NOMO-1 treated with DMSO at 0.1 percent for 48 hours (cell line): ENCODE data around the gene SSX2.
"Not testable (repeated sequence)": the region's sequence is repeated elsewhere in the genome, so short reads cannot be mapped to it uniquely, and the experiment has no call there.

Experiments
- DNase-seq: peaks from one replicate; lab custom pipeline; 2025; ENCODE audit not compliant: unreplicated experiment; lab: John Stamatoyannopoulos, UW

Gene SSX2, protein sequence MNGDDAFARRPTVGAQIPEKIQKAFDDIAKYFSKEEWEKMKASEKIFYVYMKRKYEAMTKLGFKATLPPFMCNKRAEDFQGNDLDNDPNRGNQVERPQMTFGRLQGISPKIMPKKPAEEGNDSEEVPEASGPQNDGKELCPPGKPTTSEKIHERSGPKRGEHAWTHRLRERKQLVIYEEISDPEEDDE

DNA sequence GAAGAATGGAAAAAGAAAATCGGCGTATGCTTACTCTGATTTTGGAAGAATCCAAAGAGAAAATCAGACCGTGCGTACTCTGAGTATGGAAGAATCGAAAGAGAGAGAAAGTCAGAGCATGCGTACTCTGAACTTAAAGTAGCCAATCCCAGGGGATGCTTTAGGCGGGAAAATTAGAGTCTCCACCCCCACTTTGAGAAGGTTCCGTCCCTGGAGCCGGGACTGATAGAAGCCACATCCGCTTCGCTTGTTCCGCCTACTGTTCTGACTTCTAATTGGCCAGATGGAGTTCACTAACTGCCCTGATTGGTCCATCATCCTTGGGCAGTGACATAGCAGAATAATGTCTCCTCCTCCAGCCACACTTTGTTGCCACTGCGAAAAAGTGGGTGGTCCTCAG lies at the start of gene SSX2:
Gene SSX2, minus strand, starts transcription at position 101 of the 400 bp plus-strand sequence. CDS start 1,429 bp downstream, outside the sequence.
- DNase-seq, result not testable (repeated sequence)

DNA sequence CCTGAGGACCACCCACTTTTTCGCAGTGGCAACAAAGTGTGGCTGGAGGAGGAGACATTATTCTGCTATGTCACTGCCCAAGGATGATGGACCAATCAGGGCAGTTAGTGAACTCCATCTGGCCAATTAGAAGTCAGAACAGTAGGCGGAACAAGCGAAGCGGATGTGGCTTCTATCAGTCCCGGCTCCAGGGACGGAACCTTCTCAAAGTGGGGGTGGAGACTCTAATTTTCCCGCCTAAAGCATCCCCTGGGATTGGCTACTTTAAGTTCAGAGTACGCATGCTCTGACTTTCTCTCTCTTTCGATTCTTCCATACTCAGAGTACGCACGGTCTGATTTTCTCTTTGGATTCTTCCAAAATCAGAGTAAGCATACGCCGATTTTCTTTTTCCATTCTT lies 44.0 kb upstream of the SSX2 start, which contains the start of gene SSX2B:
Gene SSX2B, plus strand, starts transcription at position 301 of the 400 bp plus-strand sequence. CDS start 1,429 bp downstream, outside the sequence.
- not testable (repeated sequence) for DNase-seq

DNA sequence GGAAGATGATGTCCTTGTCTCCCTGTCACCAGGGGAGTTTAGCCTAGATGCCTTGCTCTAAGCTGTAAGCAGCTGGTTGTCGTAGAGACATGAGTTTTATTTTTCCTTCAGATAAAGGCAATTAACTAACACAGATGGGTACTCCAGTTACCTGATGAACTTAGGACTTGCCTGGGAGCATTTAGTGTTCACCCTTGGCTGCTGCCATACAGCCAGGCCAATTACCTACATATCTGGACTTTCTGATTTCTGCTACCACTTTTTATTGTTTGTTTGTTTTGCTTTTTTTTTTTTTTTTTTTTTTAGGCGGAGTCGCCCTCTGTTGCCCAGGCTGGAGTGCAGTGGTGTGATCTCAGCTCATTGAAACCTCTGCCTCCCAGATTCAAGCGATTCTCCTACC lies 14.9 kb downstream of the SSX2 start:
- DNase-seq, result not testable (repeated sequence)

DNA sequence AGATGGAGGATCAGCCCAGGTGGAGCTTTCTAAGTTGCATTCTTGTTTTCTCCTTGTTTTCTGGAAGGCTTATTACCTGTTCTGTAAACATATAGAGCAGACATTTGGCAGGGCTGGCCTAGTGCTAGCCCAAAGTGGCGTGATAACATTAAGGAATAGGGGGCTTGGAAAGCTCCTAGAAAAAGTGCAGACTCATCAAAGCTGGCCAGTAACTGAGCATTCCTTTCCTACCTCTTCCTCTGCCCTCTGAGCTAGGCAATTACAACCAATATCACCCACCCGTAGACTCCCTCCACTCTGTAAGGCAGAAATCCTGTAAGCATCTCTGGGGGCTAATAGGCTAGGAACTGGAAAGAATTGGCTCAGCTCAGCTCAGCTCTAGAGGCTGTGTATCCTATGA lies 44.8 kb downstream of the SSX2 start:
- DNase-seq, result not testable (repeated sequence)

DNA sequence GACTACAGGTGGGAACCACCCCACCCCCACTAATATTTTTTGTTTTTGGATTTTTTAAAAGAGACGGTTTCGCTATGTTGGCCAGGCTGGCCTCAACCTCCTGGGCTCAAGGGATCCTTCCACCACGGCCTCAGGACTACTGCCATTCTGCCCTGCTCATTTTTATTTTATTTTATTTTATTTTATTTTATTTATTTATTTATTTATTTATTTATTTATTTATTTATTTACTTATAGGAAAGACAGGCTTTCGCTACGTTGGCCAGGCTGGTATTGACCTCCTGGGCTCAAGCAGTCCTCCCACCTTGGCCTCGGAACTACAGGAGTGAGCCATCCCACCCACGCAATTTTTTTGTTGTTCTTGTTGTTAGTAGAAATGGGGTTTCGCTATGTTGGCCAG lies 51.5 kb downstream of the SSX2 start:
- DNase-seq, result not testable (repeated sequence)

DNA sequence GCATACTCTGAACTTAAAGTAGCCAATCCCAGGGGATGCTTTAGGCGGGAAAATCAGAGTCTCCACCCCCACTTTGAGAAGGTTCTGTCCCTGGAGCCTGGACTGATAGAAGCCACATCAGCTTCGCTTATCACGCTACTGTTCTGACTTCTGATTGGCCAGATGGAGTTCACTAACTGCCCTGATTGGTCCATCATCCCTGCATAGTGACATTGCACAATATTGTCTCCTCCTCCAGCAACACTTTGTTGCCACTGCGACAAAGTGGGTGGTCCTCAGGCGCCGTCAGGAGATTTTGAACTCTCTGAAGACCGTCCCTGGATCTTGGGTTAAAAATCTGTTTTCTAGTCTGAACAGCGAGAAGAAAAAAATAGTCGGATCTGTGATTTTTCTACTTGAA lies 52.2 kb downstream of the SSX2 start, which contains the start of gene SSX7:
Gene SSX7, minus strand, starts transcription at position 101 of the 400 bp plus-strand sequence. CDS start 1,428 bp downstream, outside the sequence.
- not testable (repeated sequence) for DNase-seq

DNA sequence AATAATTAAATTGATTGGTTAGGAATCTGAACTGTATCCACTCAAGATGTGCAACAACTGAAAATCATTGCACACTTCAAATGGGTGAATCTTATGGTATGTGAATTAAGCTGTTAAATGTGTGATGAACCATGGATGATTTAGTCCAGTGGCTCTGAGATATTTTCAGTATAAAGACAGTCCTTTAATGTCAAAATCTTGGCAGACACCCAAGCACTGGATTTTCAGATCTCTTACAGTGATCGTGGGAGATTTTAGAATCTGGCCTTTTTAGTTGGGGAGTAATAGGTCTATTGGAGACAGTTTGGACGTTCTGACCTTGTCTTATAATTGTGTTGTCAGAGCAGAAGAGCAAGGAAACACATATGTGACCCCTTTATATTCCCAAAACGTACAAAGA lies 56.3 kb downstream of the SSX2 start:
- not testable (repeated sequence) for DNase-seq

DNA sequence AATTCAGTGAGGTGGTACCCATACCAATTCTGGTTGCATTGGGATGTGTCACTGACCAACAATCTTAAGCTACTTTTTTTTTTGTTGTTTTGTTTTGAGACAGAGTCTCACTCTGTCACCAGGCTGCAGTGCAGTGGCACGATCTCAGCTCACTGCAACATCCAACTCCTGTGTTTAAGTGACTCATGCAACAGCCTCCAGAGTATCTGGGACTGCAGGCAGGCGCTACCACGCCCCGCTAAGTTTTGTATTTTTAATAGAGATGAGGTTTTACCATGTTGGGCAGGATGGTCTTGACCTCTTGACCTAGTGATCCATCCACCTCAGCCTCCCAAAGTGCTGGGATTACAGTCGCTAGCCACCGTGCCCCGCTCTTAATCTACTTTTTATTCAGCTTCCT lies 58.0 kb downstream of the SSX2 start:
- not testable (repeated sequence) for DNase-seq
